ENCODE data around the gene FOXO1.

Gene FOXO1

GRCh38 chr13:40563350-40564125 is 102.9 kb downstream of the FOXO1 start:
- Histone ChIP-seq H3K27ac (0 out of 22 replicates have a peak overlapping the region, but pooled peaks of 2 of the 11 experiments have one; percentile 0 to 5), H3K9ac (peak overlapping the region in 5 of 11 experiments; percentile 13 to 30 (median 19); a peak in 4 of 22 replicates), H3K36me3 (peaks cover 17 to 34% (median 25%) of the 10 kb centered on the region in 11 experiments)

GRCh38 chr13:40562975-40563349 is 103.5 kb downstream of the FOXO1 start:
- no peak for TF ChIP-seq Cebpa-rat (IDR thresholded peaks at IDR 0.05)
- Histone ChIP-seq H4K20me1 (peaks cover 40 to 100% (median 88%) of the 10 kb centered on the region in 11 experiments; a peak in 21 of 22 replicates), H3K27ac (no peak overlapping the region), H3K4me3 (no peak overlapping the region), H3K4me1 (peaks cover 23 to 52% (median 41%) of the 10 kb centered on the region in 10 experiments), H3K27me3 (peaks cover 0 to 10% (median 0%) of the 10 kb centered on the region in 11 experiments; a peak in 2 of 22 replicates), H3K9ac (peak overlapping the region in 4 of 11 experiments; percentile 13 to 30 (median 20); a peak in 3 of 22 replicates), H3K4me2 (peak overlapping the region; percentile 60 to 78 (median 69)), H3K36me3 (peaks cover 17 to 39% (median 29%) of the 10 kb centered on the region in 11 experiments), H3K9me3 (replicated peaks in 1 of 11) (peaks cover 0 to 18% (median 9%) of the 10 kb centered on the region in 11 experiments; a peak in 12 of 22 replicates)

More at GRCh38 chr13:40563350-40564125, 102.9 kb downstream of the FOXO1 start:
- Histone ChIP-seq H3K27me3 (peaks cover 0 to 10% (median 0%) of the 10 kb centered on the region in 11 experiments; a peak in 2 of 22 replicates), H3K4me1 (peaks cover 25 to 54% (median 41%) of the 10 kb centered on the region in 10 experiments), H3K4me2 (peak overlapping the region; percentile 60 to 78 (median 69)), H3K4me3 (no peak overlapping the region), H4K20me1 (peaks cover 40 to 100% (median 93%) of the 10 kb centered on the region in 11 experiments; a peak in 21 of 22 replicates), H3K9me3 (replicated peaks in 1 of 11) (peaks cover 0 to 18% (median 9%) of the 10 kb centered on the region in 11 experiments; a peak in 12 of 22 replicates)
- no peak for TF ChIP-seq Cebpa-rat (IDR thresholded peaks at IDR 0.05)

GRCh38 chr13:40559915-40560314 is 106.5 kb downstream of the FOXO1 start:
- no peak overlapping the region for H3K4me2 ChIP-seq
- TF ChIP-seq Cebpa-rat (IDR thresholded peaks at IDR 0.05), result no peak
- peaks cover 0 to 3% (median 0%) of the 10 kb centered on the region in 11 experiments; a peak in 2 of 22 replicates for H3K27me3 ChIP-seq
- peaks cover 23 to 28% (median 25%) of the 10 kb centered on the region in 10 experiments for H3K4me1 ChIP-seq
- H3K27ac ChIP-seq, result no peak overlapping the region
- no peak overlapping the region for H3K9ac ChIP-seq
- H3K4me3 ChIP-seq, result no peak overlapping the region
- H3K36me3 ChIP-seq, result peaks cover 17 to 70% (median 58%) of the 10 kb centered on the region in 11 experiments
- peaks cover 0 to 18% (median 9%) of the 10 kb centered on the region in 11 experiments; a peak in 12 of 22 replicates for H3K9me3 ChIP-seq (replicated peaks in 1 of 11)
- peaks cover 30 to 100% (median 77%) of the 10 kb centered on the region in 11 experiments; a peak in 21 of 22 replicates for H4K20me1 ChIP-seq

- H4K20me1 ChIP-seq, result peaks cover 18 to 98% (median 65%) of the 10 kb centered on the region in 11 experiments; a peak in 21 of 22 replicates
These were observed 107.8 kb downstream of the FOXO1 start for GRCh38 chr13:40558656-40559055.

GRCh38 chr13:40556453-40556852 is 110.0 kb downstream of the FOXO1 start:
- no peak for TF ChIP-seq Cebpa-rat (IDR thresholded peaks at IDR 0.05)
- no peak overlapping the region for H3K4me3 ChIP-seq
- no peak overlapping the region for H3K27ac ChIP-seq
- H4K20me1 ChIP-seq, result peaks cover 0 to 86% (median 43%) of the 10 kb centered on the region in 11 experiments; a peak in 15 of 22 replicates
- H3K4me1 ChIP-seq, result no peaks in the 10 kb centered on the region
- H3K36me3 ChIP-seq, result peaks cover 17 to 72% (median 59%) of the 10 kb centered on the region in 11 experiments
- no peak overlapping the region for H3K4me2 ChIP-seq
- H3K9me3 ChIP-seq (replicated peaks in 1 of 11), result peaks cover 0 to 18% (median 9%) of the 10 kb centered on the region in 11 experiments; a peak in 12 of 22 replicates
- no peak overlapping the region for H3K9ac ChIP-seq
- H3K27me3 ChIP-seq, result no peaks in the 10 kb centered on the region

More at GRCh38 chr13:40558656-40559055, 107.8 kb downstream of the FOXO1 start:
- peaks cover 17 to 75% (median 59%) of the 10 kb centered on the region in 11 experiments for H3K36me3 ChIP-seq
- no peaks in the 10 kb centered on the region for H3K27me3 ChIP-seq
- H3K27ac ChIP-seq, result no peak overlapping the region
- H3K4me2 ChIP-seq, result no peak overlapping the region
- no peak for TF ChIP-seq Cebpa-rat (IDR thresholded peaks at IDR 0.05)
- peaks cover 11 to 15% (median 13%) of the 10 kb centered on the region in 10 experiments for H3K4me1 ChIP-seq
- H3K9me3 ChIP-seq (replicated peaks in 1 of 11), result peaks cover 0 to 18% (median 9%) of the 10 kb centered on the region in 11 experiments; a peak in 12 of 22 replicates
- no peak overlapping the region for H3K9ac ChIP-seq
- no peak overlapping the region for H3K4me3 ChIP-seq

GRCh38 chr13:40553356-40553755 is 113.1 kb downstream of the FOXO1 start:
- no peaks in the 10 kb centered on the region for H3K4me1 ChIP-seq
- TF ChIP-seq Cebpa-rat (IDR thresholded peaks at IDR 0.05), result no peak

GRCh38 chr13:40552895-40553294 is 113.5 kb downstream of the FOXO1 start:
- H4K20me1 ChIP-seq, result peaks cover 0 to 62% (median 19%) of the 10 kb centered on the region in 11 experiments; a peak in 11 of 22 replicates
- no peaks in the 10 kb centered on the region for H3K9me3 ChIP-seq (replicated peaks in 1 of 11)
- no peak overlapping the region for H3K4me2 ChIP-seq
- no peak overlapping the region for H3K9ac ChIP-seq
- H3K36me3 ChIP-seq, result peaks cover 0 to 39% (median 29%) of the 10 kb centered on the region in 11 experiments; a peak in 17 of 22 replicates
- TF ChIP-seq Cebpa-rat (IDR thresholded peaks at IDR 0.05), result no peak
- H3K4me1 ChIP-seq, result no peaks in the 10 kb centered on the region
- no peaks in the 10 kb centered on the region for H3K27me3 ChIP-seq
- no peak overlapping the region for H3K27ac ChIP-seq
- no peak overlapping the region for H3K4me3 ChIP-seq

More at GRCh38 chr13:40553356-40553755, 113.1 kb downstream of the FOXO1 start:
- peaks cover 0 to 44% (median 33%) of the 10 kb centered on the region in 11 experiments; a peak in 18 of 22 replicates for H3K36me3 ChIP-seq
- H3K4me2 ChIP-seq, result no peak overlapping the region
- no peak overlapping the region for H3K4me3 ChIP-seq
- H3K27ac ChIP-seq, result no peak overlapping the region
- H3K9me3 ChIP-seq (replicated peaks in 1 of 11), result no peaks in the 10 kb centered on the region
- peaks cover 0 to 66% (median 22%) of the 10 kb centered on the region in 11 experiments; a peak in 11 of 22 replicates for H4K20me1 ChIP-seq
- no peaks in the 10 kb centered on the region for H3K27me3 ChIP-seq
- no peak overlapping the region for H3K9ac ChIP-seq

GRCh38 chr13:40550130-40550529 is 116.3 kb downstream of the FOXO1 start:
- peaks cover 0 to 12% (median 2%) of the 10 kb centered on the region in 11 experiments; a peak in 10 of 22 replicates for H3K36me3 ChIP-seq
- no peak overlapping the region for H3K4me3 ChIP-seq

More at GRCh38 chr13:40550130-40550529, 116.3 kb downstream of the FOXO1 start:
- H3K9ac ChIP-seq, result no peak overlapping the region
- H3K27me3 ChIP-seq, result no peaks in the 10 kb centered on the region
- H3K4me1 ChIP-seq, result no peaks in the 10 kb centered on the region
- peaks cover 0 to 34% (median 0%) of the 10 kb centered on the region in 11 experiments; a peak in 5 of 22 replicates for H4K20me1 ChIP-seq
- no peak overlapping the region for H3K27ac ChIP-seq
- no peak overlapping the region for H3K4me2 ChIP-seq
- H3K9me3 ChIP-seq (replicated peaks in 1 of 11), result no peaks in the 10 kb centered on the region
- TF ChIP-seq Cebpa-rat (IDR thresholded peaks at IDR 0.05), result no peak
